T-cell (primary cell): ENCODE results near the gene DEAF1. TPM values are rescaled to one million over a fixed set of nuclear protein-coding genes. Genes with fewer than 3 reads are reported as not detected.
"Not testable (repeated sequence)": the region's sequence is repeated elsewhere in the genome, so short reads cannot be mapped to it uniquely, and the experiment has no call there.

Source experiments
- ATAC-seq, 4 experiments: fragments of 200-7000 bp in 3 of 4; fragments of 150-1000 bp in 1 of 4; cut with Tn5 transposase; replicated peaks in 1 of 4; 1 replicate in 3 of 4; 2 replicates in 1 of 4; pipeline ENCODE4 v1.10.0; 2021; ENCODE audit warnings: moderate library complexity in 3 of 4, mild to moderate bottlenecking in 2 of 4, moderate number of reproducible peaks in 1 of 4
- CTCF ChIA-PET, 2 donors: fragments of 300-600 bp; sonication (Branson Sonifier 250); formaldehyde crosslinking; loops; one replicate each; lab custom pipeline; 2022; ENCODE audit warnings: antibody characterized with exemption in 2 of 2; lab: Charles Lee
- POLR2A ChIA-PET, 2 donors: fragments of 300-600 bp; sonication (Branson Sonifier 250); formaldehyde crosslinking; loops; one replicate each; lab custom pipeline; 2022; ENCODE audit warnings: antibody characterized with exemption in 2 of 2; lab: Charles Lee
- DNase-seq, 35 experiments: peaks; one replicate each; pipeline versions ENCODE4 v3.0.0 to v3.0.0-alpha.2; 2013 to 2023
- H3K27ac ChIP-seq: one replicate; pipeline ENCODE4 v1.5.1; 2013; ENCODE audit warnings: low read length
- H3K27me3 ChIP-seq, 2 experiments: replicated peaks in 1 of 2; 1 replicate in 1 of 2; 2 replicates in 1 of 2; pipeline versions ENCODE4 v1.6.1 to v1.7.0; 2013; ENCODE audit warnings: low read length in 1 of 2, mixed read lengths in 1 of 2; ENCODE audit not compliant: control insufficient read depth in 2 of 2, insufficient read depth in 2 of 2; ENCODE audit errors: extremely low read depth in 1 of 2
- H3K36me3 ChIP-seq, 2 donors: 1 replicate in 1 of 2; 2 replicates in 1 of 2; pipeline versions ENCODE4 v1.6.1 to v1.7.0; 2013; ENCODE audit warnings: low read length in 1 of 2; ENCODE audit not compliant: control insufficient read depth in 2 of 2, insufficient read depth in 1 of 2; ENCODE audit errors: extremely low read depth in 1 of 2
- H3K4me1 ChIP-seq, 2 experiments: 1 replicate in 1 of 2; 2 replicates in 1 of 2; pipeline versions ENCODE4 v1.6.1 to v1.7.0; 2013; ENCODE audit warnings: low read length in 2 of 2, mixed read lengths in 1 of 2; ENCODE audit not compliant: insufficient read depth in 2 of 2, control insufficient read depth in 1 of 2; ENCODE audit errors: extremely low read depth in 1 of 2
- H3K4me3 ChIP-seq, 2 donors: 1 replicate in 1 of 2; 2 replicates in 1 of 2; pipeline versions ENCODE4 v1.5.1 to v1.7.0; 2013; ENCODE audit warnings: mild to moderate bottlenecking in 2 of 2, low read length in 1 of 2, moderate library complexity in 1 of 2; ENCODE audit not compliant: control insufficient read depth in 1 of 2; ENCODE audit errors: extremely low read depth in 1 of 2
- H3K9me3 ChIP-seq: 2 replicates; pipeline ENCODE4 v1.7.0; 2013
- H3K27ac Mint-ChIP-seq, 2 donors: one replicate each; pipeline ENCODE4 v1.8.0; 2020 to 2021; ENCODE audit warnings: mild to moderate bottlenecking in 2 of 2, mixed read lengths in 2 of 2
- H3K27me3 Mint-ChIP-seq, 2 donors: one replicate each; pipeline ENCODE4 v1.8.0; 2021 to 2022; ENCODE audit warnings: mixed read lengths in 2 of 2
- H3K36me3 Mint-ChIP-seq: one replicate; pipeline ENCODE4 v1.8.0; 2021; ENCODE audit warnings: mixed read lengths
- H3K4me1 Mint-ChIP-seq, 3 donors: one replicate each; pipeline ENCODE4 v1.8.0; 2020 to 2022; ENCODE audit warnings: mixed read lengths in 3 of 3, mild to moderate bottlenecking in 1 of 3
- H3K4me3 Mint-ChIP-seq, 3 donors: one replicate each; pipeline ENCODE4 v1.8.0; 2020 to 2022; ENCODE audit warnings: mild to moderate bottlenecking in 3 of 3, mixed read lengths in 3 of 3, moderate library complexity in 3 of 3
- H3K9me3 Mint-ChIP-seq, 3 donors: one replicate each; pipeline ENCODE4 v1.8.0; 2020 to 2022; ENCODE audit warnings: mixed read lengths in 3 of 3
- WGBS: methylation state at CpG from one replicate; pipeline ENCODE4 v1.1.5; 2013; ENCODE audit warnings: missing lambda C conversion rate; ENCODE audit not compliant: insufficient coverage; 5-methylcytosine and 5-hydroxymethylcytosine counted together
- total RNA-seq, 35 experiments: library from RNA in 6 of 35; stranded (reverse) in 6 of 35; fragments of 120-200 nt in 1 of 35; gene quantifications; one replicate each; pipeline versions ENCODE4 v1.2.1 to v1.2.4 and lab custom pipeline; 2013 to 2026

Gene DEAF1
- total RNA-seq, 5 donors from 2014 or later (not counting 1 experiment from before 2014, with no cell fraction given): 55.8 to 121 (median 57.3) TPM

GRCh38 chr11:659532-660085, 35.4 kb downstream of the DEAF1 start:
- Histone ChIP-seq H3K4me1 (no peaks in the 10 kb centered on the region), H3K4me3 (no peak overlapping the region), H3K27ac (no peak overlapping the region), H3K9me3 (no peaks in the 10 kb centered on the region), H3K27me3 (no peaks in the 10 kb centered on the region), H3K36me3 (peaks cover 16 to 42% of the 10 kb centered on the region in 2 donors)
- ChIA-PET POLR2A (no interaction called here), CTCF (no interaction called here)
- H3K4me3 Mint-ChIP-seq: no peak overlapping the region
- peaks cover 13% of the 10 kb centered on the region for H3K36me3 Mint-ChIP-seq
- DNase-seq: no peak
- no peak for ATAC-seq
- no peak overlapping the region for H3K27ac Mint-ChIP-seq
- H3K4me1 Mint-ChIP-seq: peaks cover 0 to 7% (median 0%) of the 10 kb centered on the region in 3 donors
- H3K27me3 Mint-ChIP-seq: no peaks in the 10 kb centered on the region
- 98% methylated on average over 16 of the region's 16 CpGs for WGBS
- no peaks in the 10 kb centered on the region for H3K9me3 Mint-ChIP-seq

GRCh38 chr11:657691-658126, 37.3 kb downstream of the DEAF1 start:
- H3K4me1 ChIP-seq: no peaks in the 10 kb centered on the region
- ChIA-PET POLR2A (no interaction called here), CTCF (no interaction called here)
- H3K27me3 ChIP-seq: no peaks in the 10 kb centered on the region
- no peaks in the 10 kb centered on the region for H3K9me3 Mint-ChIP-seq
- peaks cover 0 to 4% (median 0%) of the 10 kb centered on the region in 3 donors for H3K4me1 Mint-ChIP-seq
- H3K27me3 Mint-ChIP-seq: no peaks in the 10 kb centered on the region
- ATAC-seq: no peak
- H3K27ac Mint-ChIP-seq: no peak overlapping the region
- 99% methylated on average over 7 of the region's 14 CpGs for WGBS
- H3K36me3 ChIP-seq: peaks cover 18 to 39% of the 10 kb centered on the region in 2 donors
- no peak overlapping the region for H3K4me3 ChIP-seq
- no peak overlapping the region for H3K4me3 Mint-ChIP-seq
- no peak overlapping the region for H3K27ac ChIP-seq
- peaks cover 13% of the 10 kb centered on the region for H3K36me3 Mint-ChIP-seq
- no peak for DNase-seq
- H3K9me3 ChIP-seq: no peaks in the 10 kb centered on the region

- ATAC-seq (no peak), DNase-seq (no peak)
- WGBS: 96% methylated on average over 4 of the region's 7 CpGs
- no peaks in the 10 kb centered on the region for H3K4me1 ChIP-seq
- H3K36me3 Mint-ChIP-seq: peaks cover 9% of the 10 kb centered on the region
- no peaks in the 10 kb centered on the region for H3K4me1 Mint-ChIP-seq
- H3K27ac ChIP-seq: no peak overlapping the region
- H3K9me3 ChIP-seq: no peaks in the 10 kb centered on the region
- H3K27me3 Mint-ChIP-seq: no peaks in the 10 kb centered on the region
- H3K27ac Mint-ChIP-seq: no peak overlapping the region
- CTCF ChIA-PET: no interaction called here
- H3K4me3 Mint-ChIP-seq: no peak overlapping the region
- H3K9me3 Mint-ChIP-seq: no peaks in the 10 kb centered on the region
- H3K4me3 ChIP-seq: no peak overlapping the region
- no peaks in the 10 kb centered on the region for H3K27me3 ChIP-seq
- peaks cover 18 to 37% of the 10 kb centered on the region in 2 donors for H3K36me3 ChIP-seq
- POLR2A ChIA-PET: interaction anchor here in 1 of 2 donors (0.7 kb wide), 1 partner anchor 429 kb away, joined by 6 read pairs; no protein-coding TSS in a partner anchor
Observed at GRCh38 chr11:656866-657265, 38.2 kb downstream of the DEAF1 start.

- Mint-ChIP-seq H3K27me3 (no peaks in the 10 kb centered on the region), H3K36me3 (peaks cover 9% of the 10 kb centered on the region), H3K27ac (no peak overlapping the region), H3K9me3 (no peaks in the 10 kb centered on the region), H3K4me1 (no peaks in the 10 kb centered on the region), H3K4me3 (no peak overlapping the region)
- no peak for ATAC-seq
- Histone ChIP-seq H3K4me1 (no peaks in the 10 kb centered on the region), H3K27ac (no peak overlapping the region), H3K4me3 (no peak overlapping the region), H3K9me3 (no peaks in the 10 kb centered on the region), H3K36me3 (peaks cover 18 to 34% of the 10 kb centered on the region in 2 donors), H3K27me3 (no peaks in the 10 kb centered on the region)
- 96% methylated on average over 10 of the region's 14 CpGs for WGBS
- DNase-seq: no peak
- CTCF ChIA-PET: interaction anchor here in 1 of 2 donors (0.7 kb wide), 1 partner anchor 27 kb away, joined by 5 read pairs; no protein-coding TSS in a partner anchor
- POLR2A ChIA-PET: interaction anchor here in 1 of 2 donors (0.7 kb wide), 2 partner anchors 29 to 428 kb away, joined by 6 read pairs; no protein-coding TSS in a partner anchor
Observed at GRCh38 chr11:656426-656825, 38.6 kb downstream of the DEAF1 start.

GRCh38 chr11:655036-655726, 39.8 kb downstream of the DEAF1 start:
- H3K36me3 ChIP-seq: peaks cover 18 to 36% of the 10 kb centered on the region in 2 donors
- H3K36me3 Mint-ChIP-seq: peaks cover 9% of the 10 kb centered on the region
- H3K27ac Mint-ChIP-seq: no peak overlapping the region
- DNase-seq (no peak), ATAC-seq (no peak)
- H3K9me3 ChIP-seq: no peaks in the 10 kb centered on the region
- ChIA-PET CTCF (interaction anchor here in 1 of 2 donors (0.7 kb wide), 1 partner anchor 78 kb away, joined by 3 read pairs; no protein-coding TSS in a partner anchor), POLR2A (interaction anchor here in 1 of 2 donors (0.6 kb wide), 1 partner anchor 44 kb away, joined by 3 read pairs; no protein-coding TSS in a partner anchor)
- no peaks in the 10 kb centered on the region for H3K27me3 ChIP-seq
- H3K27ac ChIP-seq: no peak overlapping the region
- no peaks in the 10 kb centered on the region for H3K4me1 Mint-ChIP-seq
- no peak overlapping the region for H3K4me3 ChIP-seq
- no peaks in the 10 kb centered on the region for H3K9me3 Mint-ChIP-seq
- no peaks in the 10 kb centered on the region for H3K27me3 Mint-ChIP-seq
- H3K4me1 ChIP-seq: no peaks in the 10 kb centered on the region
- WGBS: 97% methylated on average over 24 of the region's 30 CpGs
- no peak overlapping the region for H3K4me3 Mint-ChIP-seq

GRCh38 chr11:654444-654843, 40.6 kb downstream of the DEAF1 start:
- H3K4me1 Mint-ChIP-seq, H3K27me3 Mint-ChIP-seq, DNase-seq, H3K9me3 ChIP-seq, H3K27me3 ChIP-seq, ATAC-seq, H3K4me1 ChIP-seq, H3K4me3 ChIP-seq, H3K9me3 Mint-ChIP-seq, H3K4me3 Mint-ChIP-seq, H3K36me3 Mint-ChIP-seq, H3K27ac ChIP-seq, POLR2A ChIA-PET, H3K27ac Mint-ChIP-seq, CTCF ChIA-PET: not testable (repeated sequence)
- 96% methylated on average over 6 of the region's 12 CpGs for WGBS
- peaks cover 13 to 30% of the 10 kb centered on the region in 2 donors for H3K36me3 ChIP-seq
